Stomach smooth muscle (tissue), 2 donors: ENCODE results near the gene DLGAP4.
A peak's percentile ranks its signal among the peaks of the same experiment; 100 is the strongest.

Experiments
- H3K27ac ChIP-seq: one replicate; pipeline ENCODE4 v1.7.0; 2013; ENCODE audit warnings: mild to moderate bottlenecking, low read length, inconsistent platforms
- H3K27me3 ChIP-seq, 2 donors: one replicate each; pipeline ENCODE4 v1.7.0; 2013; ENCODE audit warnings: low read length in 2 of 2; ENCODE audit not compliant: insufficient read depth in 2 of 2, control insufficient read depth in 1 of 2
- H3K36me3 ChIP-seq, 2 donors: one replicate each; pipeline ENCODE4 v1.7.0; 2013; ENCODE audit warnings: low read length in 2 of 2; ENCODE audit not compliant: control insufficient read depth in 2 of 2, insufficient read depth in 2 of 2
- H3K4me1 ChIP-seq: one replicate; pipeline ENCODE4 v1.7.0; 2013; ENCODE audit warnings: low read length; ENCODE audit not compliant: control insufficient read depth, insufficient read depth
- H3K4me3 ChIP-seq, 2 donors: one replicate each; pipeline ENCODE4 v1.7.0; 2013; ENCODE audit warnings: low read length in 2 of 2
- H3K9ac ChIP-seq, 2 donors: one replicate each; pipeline ENCODE4 v1.7.0; 2013; ENCODE audit warnings: low read length in 2 of 2, mild to moderate bottlenecking in 1 of 2
- H3K9me3 ChIP-seq, 2 donors: one replicate each; pipeline ENCODE4 v1.7.0; 2013; ENCODE audit warnings: low read length in 2 of 2; ENCODE audit not compliant: control insufficient read depth in 2 of 2
- donor health status: healthy.
- donor health status: Pancreatic carcinoma.

DLGAP4 gene

DNA sequence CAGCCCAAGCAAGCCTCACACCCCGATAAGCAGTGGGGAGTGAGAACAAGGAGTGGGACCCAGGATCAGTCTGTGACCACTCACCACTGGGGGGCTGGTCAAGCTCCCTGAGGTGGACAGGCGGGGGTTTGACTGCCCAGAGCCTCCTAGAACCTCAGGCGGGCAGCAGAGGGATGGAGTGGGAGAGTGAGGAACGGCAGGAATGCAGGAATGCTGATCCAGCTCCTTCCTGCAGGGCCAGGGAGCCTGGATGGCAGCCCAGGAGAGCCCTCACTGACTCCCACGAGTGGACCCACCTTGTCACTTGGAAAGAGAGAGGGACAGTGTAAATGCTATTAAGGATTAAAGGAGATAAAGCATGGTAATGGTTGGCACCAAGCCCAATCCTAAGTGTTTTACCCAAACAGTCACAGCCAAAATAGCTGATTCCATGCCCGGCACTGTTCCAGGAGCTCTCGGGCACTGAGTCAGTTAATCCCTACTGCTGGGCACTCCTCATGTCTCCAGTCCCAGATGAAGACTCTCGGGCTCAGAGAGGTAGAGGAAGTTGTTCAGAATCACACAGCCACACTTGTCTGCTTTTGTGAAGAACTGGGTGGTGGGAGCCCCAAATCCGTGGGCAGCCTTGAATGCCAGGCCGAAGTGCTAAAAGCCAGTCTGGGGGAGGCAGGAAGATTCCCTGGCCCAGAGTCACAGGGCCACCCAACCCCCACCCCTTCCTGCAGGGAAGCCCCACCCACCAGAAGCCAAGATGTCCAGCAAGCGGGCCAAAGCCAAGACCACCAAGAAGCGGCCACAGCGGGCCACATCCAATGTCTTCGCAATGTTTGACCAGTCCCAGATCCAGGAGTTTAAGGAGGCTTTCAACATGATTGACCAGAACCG is 238.2 kb downstream of the DLGAP4 start:
- Histone ChIP-seq H3K27me3 (no peaks in the 10 kb centered on the region), H3K4me1 (peaks cover 78% of the 10 kb centered on the region), H3K36me3 (peaks cover 43 to 48% of the 10 kb centered on the region in 2 donors), H3K27ac (peak overlapping the region; percentile 100), H3K9me3 (no peaks in the 10 kb centered on the region), H3K9ac (peak overlapping the region; percentile 99), H3K4me3 (peak overlapping the region; percentile 90 to 97)

DNA sequence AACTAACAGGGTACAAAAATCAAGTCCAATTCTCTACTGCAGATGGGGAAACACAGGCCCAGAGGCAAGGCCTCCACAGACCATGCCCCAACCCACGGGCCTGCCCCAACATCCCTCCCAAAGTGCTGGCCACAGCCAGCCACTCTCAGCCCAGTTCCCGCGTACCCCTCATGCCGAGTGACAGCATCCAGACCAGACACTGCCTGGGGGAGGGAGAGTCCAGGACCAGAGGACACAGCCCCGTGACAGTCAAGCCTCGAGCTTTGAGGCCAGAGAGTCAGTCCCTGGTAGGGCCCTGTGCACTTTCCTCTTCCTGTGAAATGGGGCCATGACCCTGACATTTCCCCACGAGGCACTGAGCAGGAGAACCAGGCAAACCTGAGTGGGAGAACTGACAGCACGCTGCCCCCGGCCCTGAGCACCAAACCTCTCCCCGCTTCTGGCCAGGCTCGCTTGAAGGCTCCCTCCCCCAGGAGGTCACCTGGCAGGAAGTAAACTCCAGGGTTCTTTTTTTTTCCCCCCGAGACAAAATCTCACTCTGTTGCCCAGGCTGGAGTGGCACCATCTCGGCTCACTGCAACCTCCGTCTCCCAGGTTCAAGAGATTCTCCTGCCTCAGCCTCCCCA is 240.1 kb downstream of the DLGAP4 start:
- no peaks in the 10 kb centered on the region for H3K9me3 ChIP-seq
- peaks cover 81% of the 10 kb centered on the region for H3K4me1 ChIP-seq
- H3K36me3 ChIP-seq: peaks cover 46 to 48% of the 10 kb centered on the region in 2 donors
- H3K27me3 ChIP-seq: no peaks in the 10 kb centered on the region
- peak overlapping the region in 1 of 2 donors; percentile 21 for H3K9ac ChIP-seq
- H3K27ac ChIP-seq: peak overlapping the region; percentile 100
- H3K4me3 ChIP-seq: peak overlapping the region; percentile 54 to 97

DNA sequence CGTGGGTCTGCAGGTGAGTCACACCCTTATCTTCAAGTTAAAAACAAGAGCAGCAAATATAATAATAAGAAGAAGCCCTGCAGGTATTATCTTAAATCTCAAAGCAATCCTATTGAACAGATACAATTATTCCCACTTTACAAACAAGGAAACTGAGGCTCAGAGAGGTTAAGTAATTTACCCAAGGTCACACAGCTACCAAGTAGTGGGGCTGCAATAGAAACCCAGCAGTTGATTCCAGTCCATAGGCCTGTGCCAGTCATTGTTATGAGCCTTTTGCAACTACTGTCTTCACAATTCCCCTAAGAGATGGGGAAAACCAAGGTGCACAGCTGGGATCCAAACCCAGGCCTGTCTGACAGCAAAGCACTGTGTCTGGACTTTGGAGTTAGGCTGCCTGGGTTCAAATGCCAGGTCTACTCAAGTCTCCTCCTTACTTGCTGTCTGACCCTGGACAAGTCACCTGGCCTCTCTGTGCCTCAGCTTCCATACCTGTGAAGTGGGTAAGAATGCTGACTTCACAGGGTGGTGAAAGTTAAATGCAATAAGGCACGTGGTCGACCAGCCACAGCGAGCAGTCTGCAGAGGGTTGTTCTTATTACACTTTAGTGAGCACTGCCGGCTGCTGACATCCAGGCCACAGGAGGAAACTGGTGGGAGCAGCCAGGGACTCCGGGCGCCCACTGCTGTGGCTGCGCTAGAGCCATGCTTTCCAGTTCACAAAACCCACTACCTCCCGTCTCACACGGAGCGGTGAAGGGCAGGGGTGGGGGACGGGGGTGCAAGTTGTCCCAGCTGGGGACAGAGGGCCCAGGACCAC is 241.3 kb downstream of the DLGAP4 start:
- no peaks in the 10 kb centered on the region for H3K27me3 ChIP-seq
- H3K27ac ChIP-seq: peak overlapping the region; percentile 100
- H3K9me3 ChIP-seq: no peaks in the 10 kb centered on the region
- H3K4me1 ChIP-seq: peaks cover 79% of the 10 kb centered on the region
- peaks cover 44 to 46% of the 10 kb centered on the region in 2 donors for H3K36me3 ChIP-seq
- H3K4me3 ChIP-seq: peak overlapping the region in 1 of 2 donors; percentile 47
- H3K9ac ChIP-seq: no peak overlapping the region

- Histone ChIP-seq H3K4me3 (peak overlapping the region in 1 of 2 donors; percentile 22), H3K36me3 (peaks cover 42 to 43% of the 10 kb centered on the region in 2 donors), H3K4me1 (peaks cover 73% of the 10 kb centered on the region), H3K27ac (peak overlapping the region; percentile 100), H3K9ac (no peak overlapping the region), H3K9me3 (no peaks in the 10 kb centered on the region), H3K27me3 (no peaks in the 10 kb centered on the region)
Measured at GRCh38 chr20:36548006-36548315, 241.8 kb downstream of the DLGAP4 start.

DNA sequence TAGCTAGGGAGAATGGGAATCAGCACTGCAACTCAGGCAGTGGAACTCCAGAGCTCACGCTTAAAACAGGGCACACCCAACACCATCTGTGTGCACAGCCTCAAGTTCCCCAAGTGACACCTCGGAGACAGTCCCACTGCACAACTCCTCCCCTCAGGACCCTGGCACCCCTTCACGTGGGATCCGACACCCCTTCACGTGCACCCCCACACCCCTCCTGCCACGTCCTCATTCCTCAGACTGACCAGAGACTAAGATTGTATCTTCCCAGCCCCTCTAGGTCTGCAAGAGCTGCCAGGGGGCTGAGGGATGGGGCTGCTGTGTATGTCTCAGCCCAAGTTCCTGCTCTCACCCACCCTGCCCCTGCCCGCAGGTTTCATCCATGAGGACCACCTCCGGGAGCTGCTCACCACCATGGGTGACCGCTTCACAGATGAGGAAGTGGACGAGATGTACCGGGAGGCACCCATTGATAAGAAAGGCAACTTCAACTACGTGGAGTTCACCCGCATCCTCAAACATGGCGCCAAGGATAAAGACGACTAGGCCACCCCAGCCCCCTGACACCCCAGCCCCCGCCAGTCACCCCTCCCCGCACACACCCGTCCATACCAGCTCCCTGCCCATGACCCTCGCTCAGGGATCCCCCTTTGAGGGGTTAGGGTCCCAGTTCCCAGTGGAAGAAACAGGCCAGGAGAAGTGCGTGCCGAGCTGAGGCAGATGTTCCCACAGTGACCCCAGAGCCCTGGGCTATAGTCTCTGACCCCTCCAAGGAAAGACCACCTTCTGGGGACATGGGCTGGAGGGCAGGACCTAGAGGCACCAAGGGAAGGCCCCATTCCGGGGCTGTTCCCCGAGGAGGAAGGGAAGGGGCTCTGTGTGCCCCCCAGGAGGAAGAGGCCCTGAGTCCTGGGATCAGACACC is 242.8 kb downstream of the DLGAP4 start:
- no peak overlapping the region for H3K9ac ChIP-seq
- H3K9me3 ChIP-seq: no peaks in the 10 kb centered on the region
- no peak overlapping the region for H3K4me3 ChIP-seq
- H3K27ac ChIP-seq: peak overlapping the region; percentile 100
- H3K36me3 ChIP-seq: peaks cover 34 to 37% of the 10 kb centered on the region in 2 donors
- no peaks in the 10 kb centered on the region for H3K27me3 ChIP-seq
- peaks cover 63% of the 10 kb centered on the region for H3K4me1 ChIP-seq

DNA sequence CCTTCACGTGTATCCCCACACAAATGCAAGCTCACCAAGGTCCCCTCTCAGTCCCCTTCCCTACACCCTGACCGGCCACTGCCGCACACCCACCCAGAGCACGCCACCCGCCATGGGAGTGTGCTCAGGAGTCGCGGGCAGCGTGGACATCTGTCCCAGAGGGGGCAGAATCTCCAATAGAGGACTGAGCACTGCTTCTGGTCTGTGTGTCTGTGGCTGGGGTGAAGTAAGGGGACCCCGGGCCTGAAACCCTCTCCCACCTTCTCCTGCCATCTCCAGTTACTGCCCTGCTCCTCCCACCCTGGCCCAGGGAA is 243.4 kb downstream of the DLGAP4 start:
- Histone ChIP-seq H3K9ac (peak overlapping the region in 1 of 2 donors; percentile 21), H3K4me1 (peaks cover 58% of the 10 kb centered on the region), H3K27me3 (no peaks in the 10 kb centered on the region), H3K4me3 (no peak overlapping the region), H3K9me3 (no peaks in the 10 kb centered on the region), H3K27ac (peak overlapping the region; percentile 77), H3K36me3 (peaks cover 34 to 36% of the 10 kb centered on the region in 2 donors)

DNA sequence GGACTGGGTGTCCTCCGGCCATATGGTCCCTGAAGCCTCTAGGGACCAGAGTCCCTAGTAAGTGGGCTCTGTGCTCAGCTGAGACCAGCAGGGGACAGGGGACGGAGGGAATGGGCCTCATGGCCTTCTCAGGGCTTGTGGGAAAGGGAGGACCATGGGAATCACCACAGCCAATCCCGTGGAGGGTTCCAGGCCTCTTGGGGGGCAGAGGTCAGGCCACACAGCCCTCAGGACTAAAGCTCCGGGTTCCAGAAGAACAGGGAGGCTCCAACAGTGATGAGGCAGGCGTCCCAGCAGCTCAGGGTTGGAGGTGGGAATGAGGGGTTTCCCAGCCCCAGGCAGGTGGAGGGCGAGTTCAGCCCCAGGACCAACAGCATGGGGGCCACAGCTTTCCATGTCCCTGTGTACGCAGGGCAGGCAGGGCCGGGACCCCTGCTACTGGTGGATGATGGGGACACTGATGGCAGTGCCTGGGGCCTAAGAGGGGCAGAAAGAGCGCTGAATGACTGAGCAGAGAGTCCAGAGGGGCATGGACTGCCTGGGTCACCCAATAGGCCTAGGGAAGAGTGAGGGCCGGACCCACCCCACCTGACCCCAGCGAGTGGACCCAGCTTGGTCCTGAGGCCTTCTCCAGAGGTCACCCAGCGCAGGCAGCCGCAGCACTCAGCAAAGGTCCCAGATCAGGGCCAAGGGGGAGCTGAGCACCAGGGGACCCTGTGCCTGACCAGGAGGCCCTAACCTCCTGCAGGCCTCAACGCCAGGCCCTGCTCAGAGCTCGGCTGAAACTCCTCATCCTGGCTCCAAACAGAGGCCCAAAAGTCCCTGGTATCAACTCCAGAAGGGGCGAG is 244.0 kb downstream of the DLGAP4 start:
- H3K9me3 ChIP-seq: no peaks in the 10 kb centered on the region
- peaks cover 52% of the 10 kb centered on the region for H3K4me1 ChIP-seq
- H3K27me3 ChIP-seq: no peaks in the 10 kb centered on the region
- H3K9ac ChIP-seq: peak overlapping the region in 1 of 2 donors; percentile 36
- no peak overlapping the region for H3K4me3 ChIP-seq
- H3K36me3 ChIP-seq: peaks cover 30 to 31% of the 10 kb centered on the region in 2 donors
- H3K27ac ChIP-seq: peak overlapping the region; percentile 77

DNA sequence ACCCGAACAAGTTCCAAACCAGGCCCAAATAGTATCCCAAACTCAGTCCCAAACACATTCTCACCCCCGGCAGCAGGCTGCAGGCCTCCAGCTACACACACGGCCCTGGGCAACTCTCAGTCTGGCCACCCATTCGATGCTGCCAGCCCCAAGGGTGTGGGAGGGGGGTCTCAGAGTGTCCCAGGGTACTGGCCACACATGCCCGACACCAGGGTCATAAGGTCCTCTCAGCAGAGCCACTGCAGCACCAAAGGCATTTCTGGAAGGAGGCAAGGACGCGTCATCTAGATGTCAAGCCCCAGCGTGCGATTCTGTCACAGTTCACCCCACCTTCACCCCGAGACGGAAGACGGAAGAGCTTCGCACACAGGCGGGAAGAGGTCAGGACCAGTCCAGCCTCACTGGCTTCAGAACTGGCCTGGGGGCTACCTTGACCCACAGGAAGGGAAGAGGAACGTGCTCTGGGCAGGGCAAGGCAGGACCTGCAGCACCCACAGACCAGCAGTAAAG is 244.7 kb downstream of the DLGAP4 start:
- peak overlapping the region in 1 of 2 donors; percentile 21 for H3K9ac ChIP-seq
- H3K27ac ChIP-seq: peak overlapping the region; percentile 77

GRCh38 chr20:36555248-36555647 is 249.1 kb downstream of the DLGAP4 start:
- Histone ChIP-seq H3K36me3 (no peaks in the 10 kb centered on the region), H3K27me3 (no peaks in the 10 kb centered on the region), H3K27ac (no peak overlapping the region), H3K9me3 (no peaks in the 10 kb centered on the region), H3K9ac (no peak overlapping the region), H3K4me1 (peaks cover 13% of the 10 kb centered on the region), H3K4me3 (no peak overlapping the region)

More for the DNA sequence above, 244.7 kb downstream of the DLGAP4 start:
- Histone ChIP-seq H3K36me3 (peaks cover 29% of the 10 kb centered on the region in 2 donors), H3K4me3 (no peak overlapping the region), H3K27me3 (no peaks in the 10 kb centered on the region), H3K9me3 (no peaks in the 10 kb centered on the region), H3K4me1 (peaks cover 46% of the 10 kb centered on the region)
